Measurements from ENCODE around the gene PSMD12. TPM values are rescaled to one million over a fixed set of nuclear protein-coding genes. Genes with fewer than 3 reads are reported as not detected.
"Not testable (repeated sequence)": the region's sequence is repeated elsewhere in the genome, so short reads cannot be mapped to it uniquely, and the experiment has no call there.

The PSMD12 gene
- total RNA-seq, 4 donors from 2014 or later = 23.6 to 52.4 (median 24.4) TPM

GRCh38 chr17:67335245-67335835 is 31.0 kb downstream of the PSMD12 start:
- no peak for ATAC-seq (ENCODE audit: low FRiP score)
- DNase-seq (ENCODE audit: low spot score) = no peak

GRCh38 chr17:67332162-67332508 is 34.2 kb downstream of the PSMD12 start:
- DNase-seq (ENCODE audit: low spot score); ATAC-seq (ENCODE audit: low FRiP score): not testable (repeated sequence)

More at GRCh38 chr17:67335245-67335835, 31.0 kb downstream of the PSMD12 start:
- TF ChIP-seq, protein P1, sequence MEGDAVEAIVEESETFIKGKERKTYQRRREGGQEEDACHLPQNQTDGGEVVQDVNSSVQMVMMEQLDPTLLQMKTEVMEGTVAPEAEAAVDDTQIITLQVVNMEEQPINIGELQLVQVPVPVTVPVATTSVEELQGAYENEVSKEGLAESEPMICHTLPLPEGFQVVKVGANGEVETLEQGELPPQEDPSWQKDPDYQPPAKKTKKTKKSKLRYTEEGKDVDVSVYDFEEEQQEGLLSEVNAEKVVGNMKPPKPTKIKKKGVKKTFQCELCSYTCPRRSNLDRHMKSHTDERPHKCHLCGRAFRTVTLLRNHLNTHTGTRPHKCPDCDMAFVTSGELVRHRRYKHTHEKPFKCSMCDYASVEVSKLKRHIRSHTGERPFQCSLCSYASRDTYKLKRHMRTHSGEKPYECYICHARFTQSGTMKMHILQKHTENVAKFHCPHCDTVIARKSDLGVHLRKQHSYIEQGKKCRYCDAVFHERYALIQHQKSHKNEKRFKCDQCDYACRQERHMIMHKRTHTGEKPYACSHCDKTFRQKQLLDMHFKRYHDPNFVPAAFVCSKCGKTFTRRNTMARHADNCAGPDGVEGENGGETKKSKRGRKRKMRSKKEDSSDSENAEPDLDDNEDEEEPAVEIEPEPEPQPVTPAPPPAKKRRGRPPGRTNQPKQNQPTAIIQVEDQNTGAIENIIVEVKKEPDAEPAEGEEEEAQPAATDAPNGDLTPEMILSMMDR (IDR thresholded peaks at IDR 0.05) = no peak

- not testable (repeated sequence) for ATAC-seq (ENCODE audit: low FRiP score); DNase-seq (ENCODE audit: low spot score)
Observed at GRCh38 chr17:67331381-67332161, 34.8 kb downstream of the PSMD12 start.

DNA sequence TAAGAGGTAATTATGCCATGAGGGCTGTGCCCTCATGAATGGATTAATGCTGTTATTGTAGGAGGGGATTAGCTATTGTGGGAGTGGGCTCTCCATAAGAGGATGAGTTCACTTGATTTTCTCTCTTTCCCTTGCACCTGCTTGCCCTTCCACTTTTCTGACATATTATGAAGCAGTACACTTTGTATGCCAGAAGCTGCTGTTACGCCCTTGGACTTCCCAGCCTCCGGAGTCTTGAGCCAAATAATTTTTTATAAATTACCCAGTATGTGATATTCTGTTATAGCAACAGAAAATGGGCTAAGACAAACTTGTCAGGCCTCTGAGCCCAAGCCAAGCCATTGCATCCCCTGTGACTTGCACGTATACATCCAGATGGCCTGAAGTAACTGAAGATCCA is 38.4 kb downstream of the PSMD12 start:
- DNase-seq (ENCODE audit: low spot score) (no peak), ATAC-seq (ENCODE audit: low FRiP score) (no peak)
- TF ChIP-seq, protein P1 (IDR thresholded peaks at IDR 0.05) = no peak

- ATAC-seq (ENCODE audit: low FRiP score); DNase-seq (ENCODE audit: low spot score): not testable (repeated sequence)
Observed at GRCh38 chr17:67326959-67327745, 39.2 kb downstream of the PSMD12 start.

- TF ChIP-seq, protein P1 (IDR thresholded peaks at IDR 0.05) = no peak
- ATAC-seq (ENCODE audit: low FRiP score) (no peak), DNase-seq (ENCODE audit: low spot score) (no peak)
Observed at GRCh38 chr17:67326440-67326839, 39.9 kb downstream of the PSMD12 start.

DNA sequence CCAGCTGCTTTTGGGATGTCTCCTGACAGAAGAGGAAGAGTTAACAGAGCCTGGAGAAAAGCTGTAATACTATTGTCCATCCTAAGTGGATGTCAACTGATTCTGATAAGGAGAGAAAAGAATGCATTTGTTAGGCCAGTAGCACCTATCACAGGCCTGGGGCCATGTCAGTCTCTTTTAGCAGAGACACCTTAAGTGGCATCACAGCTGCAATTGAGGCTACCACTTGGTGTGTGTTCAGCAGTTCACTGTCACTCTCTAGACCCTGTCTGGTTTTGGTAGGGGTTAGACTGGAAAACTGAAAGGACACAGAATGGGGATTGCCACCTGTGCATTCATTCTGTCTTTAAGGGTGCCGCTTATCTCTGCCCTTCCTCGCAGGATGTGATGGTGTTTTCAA is 42.0 kb downstream of the PSMD12 start:
- TF ChIP-seq, protein P1 (IDR thresholded peaks at IDR 0.05) = no peak
- ATAC-seq (ENCODE audit: low FRiP score) (no peak), DNase-seq (ENCODE audit: low spot score) (no peak)

DNA sequence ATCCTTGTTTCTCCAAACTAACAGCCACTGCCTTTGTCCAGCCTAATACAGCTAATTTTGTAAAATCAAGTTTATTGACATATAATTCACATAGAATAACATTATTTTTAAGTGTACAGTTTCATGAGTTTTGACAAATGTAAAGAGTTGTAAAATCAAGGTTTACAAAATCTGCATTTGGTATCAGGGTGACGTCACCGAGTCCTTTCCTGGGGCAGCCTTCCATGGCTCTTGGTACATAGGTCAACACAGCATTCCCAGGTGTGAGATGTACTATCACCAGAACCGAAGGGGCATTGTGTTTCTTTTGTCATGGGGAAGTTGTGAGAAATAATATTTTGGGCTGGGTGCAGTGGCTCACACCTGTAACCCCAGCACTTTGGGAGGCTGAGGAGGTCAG is 42.9 kb downstream of the PSMD12 start:
- DNase-seq (ENCODE audit: low spot score) (no peak), ATAC-seq (ENCODE audit: low FRiP score) (no peak)
- TF ChIP-seq, protein P1 (IDR thresholded peaks at IDR 0.05) = no peak

All from omental fat pad (tissue), 4 donors.